Measurements from ENCODE around the gene RPTOR.

Gene RPTOR

DNA sequence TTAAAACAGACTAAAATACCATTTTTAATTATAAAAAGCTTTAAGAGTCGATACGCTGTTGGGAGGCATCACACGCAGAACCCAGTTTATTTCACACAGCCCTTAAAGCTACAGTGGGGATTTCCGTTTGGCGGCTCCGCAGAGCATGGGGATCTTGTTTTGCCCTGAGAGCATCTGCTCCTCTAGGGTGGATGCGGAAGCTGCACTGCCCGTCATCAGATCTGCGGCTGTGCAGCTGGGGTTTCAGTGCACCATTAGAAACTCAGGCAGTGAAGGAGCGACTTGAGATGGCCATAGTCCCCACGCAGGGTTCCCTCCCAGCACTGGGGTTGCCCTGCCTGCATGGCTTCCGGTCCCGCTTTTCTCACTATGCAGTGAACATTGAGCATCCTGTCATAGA, 384.8 kb downstream of the RPTOR start:
- DNase-seq (ENCODE audit: low read depth in 2 of 2): no peak

GRCh38 chr17:80930335-80931279, 386.0 kb downstream of the RPTOR start:
- DNase-seq (ENCODE audit: low read depth in 2 of 2): no peak

GRCh38 chr17:80931421-80932265, 387.0 kb downstream of the RPTOR start:
- no peak for DNase-seq (ENCODE audit: low read depth in 2 of 2)

- DNase-seq (ENCODE audit: low read depth in 2 of 2): no peak
Measured at GRCh38 chr17:80935526-80935925, 390.9 kb downstream of the RPTOR start.

GRCh38 chr17:80936218-80936617, 391.6 kb downstream of the RPTOR start:
- DNase-seq (ENCODE audit: low read depth in 2 of 2): no peak

- no peak for DNase-seq (ENCODE audit: low read depth in 2 of 2)
Measured at GRCh38 chr17:80936723-80937122, 392.1 kb downstream of the RPTOR start.

DNA sequence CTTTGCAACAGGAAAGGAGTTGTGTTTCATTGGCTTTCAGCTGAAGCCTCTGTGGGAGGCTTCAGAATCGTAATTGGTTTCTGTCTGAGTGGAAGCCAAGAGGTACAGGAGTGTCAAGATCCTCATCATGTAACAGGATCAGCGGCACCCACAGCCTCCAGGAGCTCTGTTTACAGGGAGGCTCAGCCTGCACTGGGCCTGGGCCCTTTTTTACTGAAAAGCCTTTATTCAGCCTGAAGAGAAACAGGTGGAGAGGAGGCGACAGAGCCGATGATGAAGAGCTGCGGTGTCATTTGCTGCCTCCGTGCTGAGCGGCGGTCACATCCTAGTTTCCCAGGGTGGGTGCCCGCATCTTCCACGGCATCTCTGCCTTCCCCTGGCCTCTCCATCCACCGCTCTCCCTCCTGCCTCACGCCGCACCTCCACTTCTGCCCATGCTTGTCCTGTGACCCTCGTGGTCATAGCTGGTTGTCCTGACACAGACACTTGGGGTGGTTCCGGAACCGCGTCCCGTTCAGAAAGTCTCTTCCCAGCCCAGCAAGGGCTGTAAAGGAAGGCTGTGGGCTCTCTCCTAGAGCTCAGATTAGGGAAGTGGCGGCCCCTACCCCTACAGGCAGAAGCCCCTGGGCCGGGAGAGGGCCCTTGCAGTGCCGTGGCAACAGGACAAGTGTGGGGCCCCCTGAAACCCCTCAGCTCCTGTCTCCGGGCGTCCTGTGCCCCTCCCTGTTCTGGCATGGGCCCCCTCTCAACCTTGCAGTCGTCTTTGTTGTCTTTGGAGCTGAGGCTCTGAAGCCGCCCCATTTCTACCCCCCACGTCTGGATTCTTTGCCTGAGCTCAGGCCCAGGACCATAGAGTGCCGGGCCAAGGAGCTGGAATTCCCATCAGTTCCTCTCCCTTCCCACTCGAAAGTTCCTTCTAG, 393.1 kb downstream of the RPTOR start:
- no peak for DNase-seq (ENCODE audit: low read depth in 2 of 2)

GRCh38 chr17:80938556-80938955, 393.9 kb downstream of the RPTOR start:
- peak; percentile 8 to 18 for DNase-seq (ENCODE audit: low read depth in 2 of 2)

- no peak for DNase-seq (ENCODE audit: low read depth in 2 of 2)
Measured at GRCh38 chr17:80939151-80940145, 394.8 kb downstream of the RPTOR start.

DNA sequence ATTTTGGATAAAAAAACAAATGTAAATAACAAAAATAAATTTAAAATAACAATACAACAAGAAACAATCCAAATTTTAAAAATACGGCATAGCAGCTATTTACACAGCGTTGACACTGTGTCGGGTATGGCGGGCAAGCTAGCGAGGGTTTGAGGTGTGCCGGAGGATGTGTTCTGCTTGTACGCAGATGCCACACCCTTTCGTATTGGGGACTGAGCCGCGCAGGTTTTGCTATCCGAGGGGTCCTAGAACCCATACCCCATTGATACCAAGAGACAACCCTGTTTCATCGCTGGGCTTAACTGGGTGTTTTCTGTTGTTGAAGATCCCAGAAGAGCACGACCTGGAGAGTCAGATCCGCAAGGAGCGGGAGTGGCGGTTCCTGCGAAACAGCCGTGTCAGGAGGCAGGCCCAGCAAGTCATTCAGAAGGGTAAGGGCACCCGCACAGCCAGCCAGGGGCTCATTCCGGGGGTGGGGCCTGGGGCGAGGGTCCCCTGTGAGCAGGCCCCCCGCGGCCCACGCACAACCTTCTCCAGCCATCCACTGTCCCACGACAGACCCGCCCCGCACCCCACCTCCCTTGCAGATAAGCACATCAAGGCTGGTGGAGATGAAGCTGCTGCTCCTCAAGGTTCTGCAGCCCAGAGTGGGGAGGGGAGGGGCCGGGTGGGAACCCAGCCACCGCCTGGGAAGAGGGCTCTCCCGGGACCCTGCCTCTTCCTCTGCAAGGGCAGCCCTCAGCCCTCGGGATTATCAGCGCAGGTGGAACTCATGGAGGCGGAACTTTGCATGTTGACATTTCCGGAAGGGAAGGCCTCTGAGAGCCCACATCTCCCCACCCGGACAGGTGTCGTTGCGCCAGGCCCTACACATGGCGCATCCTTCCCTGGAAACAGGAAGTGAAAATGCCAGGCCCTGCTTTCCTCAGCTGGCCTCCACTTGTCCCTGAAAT, 395.8 kb downstream of the RPTOR start:
- DNase-seq (ENCODE audit: low read depth in 2 of 2): no peak

GRCh38 chr17:80941171-80941570, 396.5 kb downstream of the RPTOR start:
- DNase-seq (ENCODE audit: low read depth in 2 of 2): no peak

- no peak for DNase-seq (ENCODE audit: low read depth in 2 of 2)
Measured at GRCh38 chr17:80941743-80942422, 397.2 kb downstream of the RPTOR start.

- no peak for DNase-seq (ENCODE audit: low read depth in 2 of 2)
Measured at GRCh38 chr17:80942423-80943345, 398.0 kb downstream of the RPTOR start.

- DNase-seq (ENCODE audit: low read depth in 2 of 2): no peak
Measured at GRCh38 chr17:80943346-80944145, 398.9 kb downstream of the RPTOR start.

GRCh38 chr17:80944326-80944725, 399.7 kb downstream of the RPTOR start:
- DNase-seq (ENCODE audit: low read depth in 2 of 2): no peak

- DNase-seq (ENCODE audit: low read depth in 2 of 2): no peak
Measured at GRCh38 chr17:80945736-80946135, 401.1 kb downstream of the RPTOR start.

GRCh38 chr17:80946449-80946848, 401.8 kb downstream of the RPTOR start:
- no peak for DNase-seq (ENCODE audit: low read depth in 2 of 2)

Data from stimulated activated CD8-positive, alpha-beta memory T cell treated with anti-CD3 and anti-CD28 coated beads, Interleukin-15, amount 100 ng/mL, for 48 hours (primary cell).